HEK293T (cell line): ENCODE measurements around the gene VAV3.

Source experiments
- ARNT ChIP-seq: fragments of 450-650 bp; IDR thresholded peaks from 2 replicates; pipeline ENCODE4 v1.6.1; 2017; ENCODE audit warnings: mild to moderate bottlenecking
- CTBP1 ChIP-seq: fragments of 450-650 bp; IDR thresholded peaks from 2 replicates; pipeline ENCODE4 v1.6.1; 2016; ENCODE audit warnings: borderline replicate concordance
- FOXK2 ChIP-seq: fragments of 450-650 bp; IDR thresholded peaks from 2 replicates; pipeline ENCODE4 v1.6.1; 2016; ENCODE audit warnings: mild to moderate bottlenecking
- FOXM1 ChIP-seq: fragments of 450-650 bp; IDR thresholded peaks from 2 replicates; pipeline ENCODE4 v1.6.1; 2017; ENCODE audit warnings: mild to moderate bottlenecking, borderline replicate concordance
- HDGF ChIP-seq: fragments of 450-650 bp; IDR thresholded peaks from 2 replicates; pipeline ENCODE4 v1.6.1; 2017; ENCODE audit warnings: antibody characterized with exemption, borderline replicate concordance
- LEF1 ChIP-seq: fragments of 450-650 bp; IDR thresholded peaks from 2 replicates; pipeline ENCODE4 v1.6.1; 2017; ENCODE audit warnings: mild to moderate bottlenecking, borderline replicate concordance
- NFRKB ChIP-seq: fragments of 450-650 bp; IDR thresholded peaks from 2 replicates; pipeline ENCODE4 v1.6.1; 2016; ENCODE audit warnings: mild to moderate bottlenecking, moderate library complexity
- PKNOX1 ChIP-seq: fragments of 450-650 bp; IDR thresholded peaks from 2 replicates; pipeline ENCODE4 v1.6.1; 2016
- TARDBP ChIP-seq: fragments of 450-650 bp; IDR thresholded peaks from 2 replicates; pipeline ENCODE4 v1.6.1; 2016

GRCh38 chr1:107771377-107771776, 193.6 kb downstream of the VAV3 start:
- no peak for TF ChIP-seq TARDBP
- TF ChIP-seq FOXK2 = no peak
- TF ChIP-seq LEF1 = no peak
- no peak for TF ChIP-seq PKNOX1
- TF ChIP-seq FOXM1 = no peak
- no peak for TF ChIP-seq ARNT
- no peak for TF ChIP-seq CTBP1
- no peak for TF ChIP-seq NFRKB
- TF ChIP-seq HDGF = no peak
